GM12892 (cell line): Measurements from ENCODE around the gene PNO1.

Experiments used
- POLR2A ChIP-seq: IDR thresholded peaks from 2 replicates; pipeline ENCODE4 v1.6.1; 2011; ENCODE audit warnings: low read depth, low read length, control low read depth
- POLR2AphosphoS5 ChIP-seq: IDR thresholded peaks from 2 replicates; pipeline ENCODE4 v1.6.1; 2011; ENCODE audit warnings: low read depth, low read length, control low read depth

DNA sequence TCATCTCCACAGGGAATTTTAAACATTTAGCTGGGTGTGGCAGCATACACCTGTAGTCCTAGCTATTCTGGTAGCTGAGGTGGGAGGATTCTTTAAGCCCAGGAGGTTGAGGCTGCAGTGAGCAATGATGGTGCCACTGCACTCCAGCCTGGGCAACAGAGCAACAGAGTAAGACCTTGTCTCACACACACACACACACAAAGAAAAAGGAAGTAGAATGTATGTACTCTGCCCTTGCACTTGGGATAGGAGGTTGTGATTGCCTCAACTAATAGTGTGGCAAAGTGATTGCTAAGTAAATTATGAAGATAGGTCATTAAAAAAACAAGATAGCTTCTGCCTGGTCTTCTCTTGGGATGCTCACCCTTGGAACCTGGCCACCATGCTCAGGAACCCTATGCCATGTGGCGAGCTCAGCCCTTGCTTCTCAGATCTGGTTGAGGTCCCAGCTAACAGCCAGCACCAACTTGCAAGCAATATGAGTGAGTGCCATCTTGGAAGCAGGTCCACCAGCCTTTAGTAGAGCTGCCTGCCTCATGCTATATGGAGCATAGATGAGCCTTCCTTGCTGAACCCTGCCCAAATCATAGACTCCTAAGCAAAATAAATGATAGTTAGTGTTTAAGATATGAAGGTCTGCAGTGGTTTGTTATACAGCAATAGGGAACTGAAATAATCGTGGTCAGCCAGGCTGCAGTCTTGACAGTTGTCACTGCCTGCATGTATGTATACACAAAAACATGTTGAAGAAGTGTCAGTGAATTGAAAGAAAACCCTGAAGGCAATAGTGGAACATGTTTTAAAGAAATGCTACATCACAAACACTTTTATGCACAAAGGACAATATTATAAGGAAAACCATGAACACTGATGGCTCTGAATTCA lies 30.1 kb upstream of the PNO1 start:
- TF ChIP-seq POLR2AphosphoS5 = no peak
- TF ChIP-seq POLR2A = no peak
